ENCODE measurements around the gene LRRC7. TPM values are rescaled to one million over a fixed set of nuclear protein-coding genes. Genes with fewer than 3 reads are reported as not detected.

Gene LRRC7
- total and polyA plus RNA-seq, 2 experiments from 2014 or later = 1.2 TPM; not detected in 1

DNA sequence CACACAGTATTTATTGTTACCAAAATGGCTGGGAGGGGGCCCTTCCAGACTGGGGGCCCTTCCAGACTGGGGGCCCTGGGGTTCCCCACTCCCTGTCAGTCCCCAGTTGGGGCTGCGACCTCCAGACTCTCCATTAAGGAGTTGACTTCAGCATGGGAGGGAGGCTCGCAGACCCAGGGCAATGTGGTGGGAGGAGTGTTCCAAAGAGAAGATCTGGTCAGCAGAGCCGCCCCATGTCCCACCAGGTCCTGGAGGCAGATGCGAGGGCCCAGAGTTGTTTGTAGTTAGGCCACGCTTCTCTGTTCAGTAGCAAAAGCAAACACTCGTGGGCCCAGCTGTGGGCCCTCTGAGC, 352.2 kb downstream of the LRRC7 start:
- no peak overlapping the region for H3K27ac ChIP-seq (ENCODE audit: low read depth)
- no peak overlapping the region for H3K4me3 ChIP-seq
- ATAC-seq (no peak), DNase-seq (ENCODE audit: low spot score) (no peak)
- Mint-ChIP-seq H3K27me3 (ENCODE audit: insufficient read depth, low read depth, poor library complexity) (no peaks in the 10 kb centered on the region), H3K27ac (no peak overlapping the region), H3K9me3 (no peaks in the 10 kb centered on the region), H3K4me1 (peaks cover 5% of the 10 kb centered on the region), H3K4me3 (no peak overlapping the region), H3K36me3 (ENCODE audit: low read depth) (no peaks in the 10 kb centered on the region)
- TF ChIP-seq ZNF331 (CRISPR knock-in tag; IDR thresholded peaks at IDR 0.05; ENCODE audit: low read depth) (no peak), JUNB (IDR thresholded peaks at IDR 0.05; ENCODE audit: unreplicated experiment) (no peak), POLR2AphosphoS5 (IDR thresholded peaks at IDR 0.05; ENCODE audit: low read depth) (no peak), CREB1 (CRISPR knock-in tag; IDR thresholded peaks at IDR 0.05; ENCODE audit: low read depth) (no peak), EZH2phosphoT487 (IDR thresholded peaks at IDR 0.05; ENCODE audit: unreplicated experiment) (no peak)
- TF ChIP-seq, protein P1, sequence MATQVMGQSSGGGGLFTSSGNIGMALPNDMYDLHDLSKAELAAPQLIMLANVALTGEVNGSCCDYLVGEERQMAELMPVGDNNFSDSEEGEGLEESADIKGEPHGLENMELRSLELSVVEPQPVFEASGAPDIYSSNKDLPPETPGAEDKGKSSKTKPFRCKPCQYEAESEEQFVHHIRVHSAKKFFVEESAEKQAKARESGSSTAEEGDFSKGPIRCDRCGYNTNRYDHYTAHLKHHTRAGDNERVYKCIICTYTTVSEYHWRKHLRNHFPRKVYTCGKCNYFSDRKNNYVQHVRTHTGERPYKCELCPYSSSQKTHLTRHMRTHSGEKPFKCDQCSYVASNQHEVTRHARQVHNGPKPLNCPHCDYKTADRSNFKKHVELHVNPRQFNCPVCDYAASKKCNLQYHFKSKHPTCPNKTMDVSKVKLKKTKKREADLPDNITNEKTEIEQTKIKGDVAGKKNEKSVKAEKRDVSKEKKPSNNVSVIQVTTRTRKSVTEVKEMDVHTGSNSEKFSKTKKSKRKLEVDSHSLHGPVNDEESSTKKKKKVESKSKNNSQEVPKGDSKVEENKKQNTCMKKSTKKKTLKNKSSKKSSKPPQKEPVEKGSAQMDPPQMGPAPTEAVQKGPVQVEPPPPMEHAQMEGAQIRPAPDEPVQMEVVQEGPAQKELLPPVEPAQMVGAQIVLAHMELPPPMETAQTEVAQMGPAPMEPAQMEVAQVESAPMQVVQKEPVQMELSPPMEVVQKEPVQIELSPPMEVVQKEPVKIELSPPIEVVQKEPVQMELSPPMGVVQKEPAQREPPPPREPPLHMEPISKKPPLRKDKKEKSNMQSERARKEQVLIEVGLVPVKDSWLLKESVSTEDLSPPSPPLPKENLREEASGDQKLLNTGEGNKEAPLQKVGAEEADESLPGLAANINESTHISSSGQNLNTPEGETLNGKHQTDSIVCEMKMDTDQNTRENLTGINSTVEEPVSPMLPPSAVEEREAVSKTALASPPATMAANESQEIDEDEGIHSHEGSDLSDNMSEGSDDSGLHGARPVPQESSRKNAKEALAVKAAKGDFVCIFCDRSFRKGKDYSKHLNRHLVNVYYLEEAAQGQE (IDR thresholded peaks at IDR 0.05; ENCODE audit: unreplicated experiment) = no peak
- TF ChIP-seq, protein P2, sequence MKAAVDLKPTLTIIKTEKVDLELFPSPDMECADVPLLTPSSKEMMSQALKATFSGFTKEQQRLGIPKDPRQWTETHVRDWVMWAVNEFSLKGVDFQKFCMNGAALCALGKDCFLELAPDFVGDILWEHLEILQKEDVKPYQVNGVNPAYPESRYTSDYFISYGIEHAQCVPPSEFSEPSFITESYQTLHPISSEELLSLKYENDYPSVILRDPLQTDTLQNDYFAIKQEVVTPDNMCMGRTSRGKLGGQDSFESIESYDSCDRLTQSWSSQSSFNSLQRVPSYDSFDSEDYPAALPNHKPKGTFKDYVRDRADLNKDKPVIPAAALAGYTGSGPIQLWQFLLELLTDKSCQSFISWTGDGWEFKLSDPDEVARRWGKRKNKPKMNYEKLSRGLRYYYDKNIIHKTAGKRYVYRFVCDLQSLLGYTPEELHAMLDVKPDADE (IDR thresholded peaks at IDR 0.05) = no peak
- H4K20me1 ChIP-seq (replicated peaks; ENCODE audit: insufficient read depth) = no peaks in the 10 kb centered on the region
- no peaks in the 10 kb centered on the region for H3K9me2 ChIP-seq (ENCODE audit: insufficient read depth)
- H3K36me3 ChIP-seq (ENCODE audit: insufficient read depth) = no peaks in the 10 kb centered on the region; the same call in 1 of the 2 replicates
- no peak overlapping the region for H3K4me2 ChIP-seq
- no peaks in the 10 kb centered on the region for H3K79me2 ChIP-seq (replicated peaks; ENCODE audit: insufficient read depth)
- H3F3A ChIP-seq (replicated peaks; ENCODE audit: low read depth) = no peaks in the 10 kb centered on the region
- H3K27me3 ChIP-seq (ENCODE audit: insufficient read depth) = no peaks in the 10 kb centered on the region
- no peaks in the 10 kb centered on the region; the same call in 1 of the 2 replicates for H3K4me1 ChIP-seq (ENCODE audit: insufficient read depth)
- H2AFZ ChIP-seq = no peak overlapping the region

DNA sequence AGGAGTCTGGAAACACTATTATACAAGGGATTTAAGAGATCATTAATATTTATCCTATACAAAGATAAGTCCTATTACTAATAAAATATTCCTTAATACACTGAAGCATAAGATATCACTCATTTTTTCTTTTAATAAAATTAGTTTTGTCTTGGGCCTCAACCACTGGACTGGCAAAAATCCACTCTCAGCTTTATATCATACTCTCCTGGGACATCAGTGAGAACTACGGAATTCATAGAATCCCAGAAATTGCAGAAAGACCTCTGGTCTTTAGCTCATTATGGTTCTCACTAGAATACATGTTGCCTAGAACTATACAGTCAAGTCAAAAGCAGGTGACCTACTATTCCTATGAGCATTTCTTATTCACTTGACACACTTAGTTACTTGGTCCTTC, 352.7 kb downstream of the LRRC7 start:
- Mint-ChIP-seq H3K27me3 (ENCODE audit: insufficient read depth, low read depth, poor library complexity) (no peaks in the 10 kb centered on the region), H3K27ac (no peak overlapping the region), H3K4me1 (peaks cover 1% of the 10 kb centered on the region; the same call in 2 of the 3 replicates), H3K36me3 (ENCODE audit: low read depth) (no peaks in the 10 kb centered on the region), H3K4me3 (no peak overlapping the region), H3K9me3 (no peaks in the 10 kb centered on the region)
- H3K36me3 ChIP-seq (ENCODE audit: insufficient read depth) = no peaks in the 10 kb centered on the region; the same call in 1 of the 2 replicates
- H2AFZ ChIP-seq = no peak overlapping the region
- H3K79me2 ChIP-seq (replicated peaks; ENCODE audit: insufficient read depth) = no peaks in the 10 kb centered on the region
- no peak for DNase-seq (ENCODE audit: low spot score)
- H3K4me3 ChIP-seq = no peak overlapping the region
- ATAC-seq = no peak
- no peaks in the 10 kb centered on the region for H3F3A ChIP-seq (replicated peaks; ENCODE audit: low read depth)
- H3K27ac ChIP-seq (ENCODE audit: low read depth) = no peak overlapping the region
- H3K4me2 ChIP-seq = no peak overlapping the region
- H4K20me1 ChIP-seq (replicated peaks; ENCODE audit: insufficient read depth) = no peaks in the 10 kb centered on the region
- H3K27me3 ChIP-seq (ENCODE audit: insufficient read depth) = no peaks in the 10 kb centered on the region
- no peaks in the 10 kb centered on the region for H3K4me1 ChIP-seq (ENCODE audit: insufficient read depth)
- no peaks in the 10 kb centered on the region for H3K9me2 ChIP-seq (ENCODE audit: insufficient read depth)
- TF ChIP-seq ZNF114 (CRISPR knock-in tag; IDR thresholded peaks at IDR 0.05) = no peak
- TF ChIP-seq POLR2AphosphoS5 (IDR thresholded peaks at IDR 0.05; ENCODE audit: low read depth) = no peak
- no peak for TF ChIP-seq NANOG (IDR thresholded peaks at IDR 0.05; ENCODE audit: borderline replicate concordance)
- TF ChIP-seq, protein P3, sequence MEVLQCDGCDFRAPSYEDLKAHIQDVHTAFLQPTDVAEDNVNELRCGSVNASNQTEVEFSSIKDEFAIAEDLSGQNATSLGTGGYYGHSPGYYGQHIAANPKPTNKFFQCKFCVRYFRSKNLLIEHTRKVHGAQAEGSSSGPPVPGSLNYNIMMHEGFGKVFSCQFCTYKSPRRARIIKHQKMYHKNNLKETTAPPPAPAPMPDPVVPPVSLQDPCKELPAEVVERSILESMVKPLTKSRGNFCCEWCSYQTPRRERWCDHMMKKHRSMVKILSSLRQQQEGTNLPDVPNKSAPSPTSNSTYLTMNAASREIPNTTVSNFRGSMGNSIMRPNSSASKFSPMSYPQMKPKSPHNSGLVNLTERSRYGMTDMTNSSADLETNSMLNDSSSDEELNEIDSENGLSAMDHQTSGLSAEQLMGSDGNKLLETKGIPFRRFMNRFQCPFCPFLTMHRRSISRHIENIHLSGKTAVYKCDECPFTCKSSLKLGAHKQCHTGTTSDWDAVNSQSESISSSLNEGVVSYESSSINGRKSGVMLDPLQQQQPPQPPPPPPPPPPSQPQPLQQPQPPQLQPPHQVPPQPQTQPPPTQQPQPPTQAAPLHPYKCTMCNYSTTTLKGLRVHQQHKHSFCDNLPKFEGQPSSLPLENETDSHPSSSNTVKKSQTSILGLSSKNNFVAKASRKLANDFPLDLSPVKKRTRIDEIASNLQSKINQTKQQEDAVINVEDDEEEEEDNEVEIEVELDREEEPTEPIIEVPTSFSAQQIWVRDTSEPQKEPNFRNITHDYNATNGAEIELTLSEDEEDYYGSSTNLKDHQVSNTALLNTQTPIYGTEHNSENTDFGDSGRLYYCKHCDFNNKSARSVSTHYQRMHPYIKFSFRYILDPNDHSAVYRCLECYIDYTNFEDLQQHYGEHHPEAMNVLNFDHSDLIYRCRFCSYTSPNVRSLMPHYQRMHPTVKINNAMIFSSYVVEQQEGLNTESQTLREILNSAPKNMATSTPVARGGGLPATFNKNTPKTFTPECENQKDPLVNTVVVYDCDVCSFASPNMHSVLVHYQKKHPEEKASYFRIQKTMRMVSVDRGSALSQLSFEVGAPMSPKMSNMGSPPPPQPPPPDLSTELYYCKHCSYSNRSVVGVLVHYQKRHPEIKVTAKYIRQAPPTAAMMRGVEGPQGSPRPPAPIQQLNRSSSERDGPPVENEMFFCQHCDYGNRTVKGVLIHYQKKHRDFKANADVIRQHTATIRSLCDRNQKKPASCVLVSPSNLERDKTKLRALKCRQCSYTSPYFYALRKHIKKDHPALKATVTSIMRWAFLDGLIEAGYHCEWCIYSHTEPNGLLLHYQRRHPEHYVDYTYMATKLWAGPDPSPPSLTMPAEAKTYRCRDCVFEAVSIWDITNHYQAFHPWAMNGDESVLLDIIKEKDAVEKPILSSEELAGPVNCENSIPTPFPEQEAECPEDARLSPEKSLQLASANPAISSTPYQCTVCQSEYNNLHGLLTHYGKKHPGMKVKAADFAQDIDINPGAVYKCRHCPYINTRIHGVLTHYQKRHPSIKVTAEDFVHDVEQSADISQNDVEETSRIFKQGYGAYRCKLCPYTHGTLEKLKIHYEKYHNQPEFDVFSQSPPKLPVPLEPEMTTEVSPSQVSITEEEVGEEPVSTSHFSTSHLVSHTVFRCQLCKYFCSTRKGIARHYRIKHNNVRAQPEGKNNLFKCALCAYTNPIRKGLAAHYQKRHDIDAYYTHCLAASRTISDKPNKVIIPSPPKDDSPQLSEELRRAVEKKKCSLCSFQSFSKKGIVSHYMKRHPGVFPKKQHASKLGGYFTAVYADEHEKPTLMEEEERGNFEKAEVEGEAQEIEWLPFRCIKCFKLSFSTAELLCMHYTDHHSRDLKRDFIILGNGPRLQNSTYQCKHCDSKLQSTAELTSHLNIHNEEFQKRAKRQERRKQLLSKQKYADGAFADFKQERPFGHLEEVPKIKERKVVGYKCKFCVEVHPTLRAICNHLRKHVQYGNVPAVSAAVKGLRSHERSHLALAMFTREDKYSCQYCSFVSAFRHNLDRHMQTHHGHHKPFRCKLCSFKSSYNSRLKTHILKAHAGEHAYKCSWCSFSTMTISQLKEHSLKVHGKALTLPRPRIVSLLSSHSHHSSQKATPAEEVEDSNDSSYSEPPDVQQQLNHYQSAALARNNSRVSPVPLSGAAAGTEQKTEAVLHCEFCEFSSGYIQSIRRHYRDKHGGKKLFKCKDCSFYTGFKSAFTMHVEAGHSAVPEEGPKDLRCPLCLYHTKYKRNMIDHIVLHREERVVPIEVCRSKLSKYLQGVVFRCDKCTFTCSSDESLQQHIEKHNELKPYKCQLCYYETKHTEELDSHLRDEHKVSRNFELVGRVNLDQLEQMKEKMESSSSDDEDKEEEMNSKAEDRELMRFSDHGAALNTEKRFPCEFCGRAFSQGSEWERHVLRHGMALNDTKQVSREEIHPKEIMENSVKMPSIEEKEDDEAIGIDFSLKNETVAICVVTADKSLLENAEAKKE (CRISPR knock-in tag; IDR thresholded peaks at IDR 0.05) = no peak
- TF ChIP-seq, protein P2 (IDR thresholded peaks at IDR 0.05) = no peak
